NT2/D1 (cell line): ENCODE measurements around the gene PCDHGA6.
"Not testable (repeated sequence)": the region's sequence is repeated elsewhere in the genome, so short reads cannot be mapped to it uniquely, and the experiment has no call there.

Experiments used
- DNase-seq: peaks from one replicate; pipeline ENCODE4 v3.0.0-alpha.2; 2011; ENCODE audit warnings: low read depth, low spot score
- H3K27me3 ChIP-seq: 2 replicates; pipeline ENCODE4 v1.6.0; 2011; ENCODE audit warnings: mild to moderate bottlenecking; ENCODE audit not compliant: insufficient read length, insufficient read depth
- H3K36me3 ChIP-seq: 2 replicates; pipeline ENCODE4 v1.6.1; 2011; ENCODE audit warnings: mild to moderate bottlenecking, low read length, mixed read lengths; ENCODE audit not compliant: insufficient read depth, insufficient read length
- H3K4me1 ChIP-seq: 2 replicates; pipeline ENCODE4 v1.5.1; 2011; ENCODE audit not compliant: insufficient read depth, insufficient read length
- H3K4me3 ChIP-seq: 2 replicates; pipeline ENCODE4 v1.5.1; 2011; ENCODE audit warnings: low read depth; ENCODE audit not compliant: insufficient read length
- H3K9ac ChIP-seq: 2 replicates; pipeline ENCODE4 v1.6.0; 2011; ENCODE audit warnings: low read depth; ENCODE audit not compliant: insufficient read length
- H3K9me3 ChIP-seq: 2 replicates; pipeline ENCODE4 v1.5.1; 2011; ENCODE audit warnings: mild to moderate bottlenecking, low read length; ENCODE audit not compliant: insufficient read depth
- SUZ12 ChIP-seq: IDR thresholded peaks from 2 replicates; pipeline ENCODE4 v1.6.1; 2011; ENCODE audit not compliant: insufficient read length, insufficient read depth; ENCODE audit errors: extremely low read depth
- YY1 ChIP-seq: IDR thresholded peaks from 2 replicates; pipeline ENCODE4 v1.6.1; 2011; ENCODE audit not compliant: insufficient read length, insufficient read depth
- ZNF274 ChIP-seq: IDR thresholded peaks from 2 replicates; pipeline ENCODE4 v1.6.1; 2011; ENCODE audit warnings: mild to moderate bottlenecking, low read depth, low read length

The PCDHGA6 gene

GRCh38 chr5:141382469-141383294 lies 9.0 kb downstream of the PCDHGA6 start, which contains the start of gene PCDHGA7:
Gene PCDHGA7 (plus strand): TSS chr5:141382742. CDS start chr5:141382900, 158 bp downstream.
- Histone ChIP-seq H3K36me3 (no peaks in the 10 kb centered on the region), H3K4me3 (no peak within 1 kb of the TSS), H3K9me3 (no peaks in the 10 kb centered on the region; the same call in 1 of the 2 replicates), H3K9ac (no peak within 1 kb of the TSS), H3K4me1 (no peaks in the 10 kb centered on the region), H3K27me3 (no peaks in the 10 kb centered on the region)
- no peak for TF ChIP-seq SUZ12
- no peak for TF ChIP-seq YY1
- TF ChIP-seq ZNF274, result no peak
- DNase-seq, result no peak

GRCh38 chr5:141383345-141383744 lies 9.7 kb downstream of the PCDHGA6 start:
- no peaks in the 10 kb centered on the region for H3K27me3 ChIP-seq

GRCh38 chr5:141384471-141385267 lies 11.0 kb downstream of the PCDHGA6 start:
- H3K9me3 ChIP-seq, result no peaks in the 10 kb centered on the region; the same call in 1 of the 2 replicates
- H3K27me3 ChIP-seq, result no peaks in the 10 kb centered on the region
- TF ChIP-seq SUZ12 (no peak), YY1 (no peak), ZNF274 (no peak)
- H3K4me3 ChIP-seq, result no peak overlapping the region
- no peaks in the 10 kb centered on the region for H3K4me1 ChIP-seq
- no peak overlapping the region for H3K9ac ChIP-seq
- DNase-seq, result no peak
- no peaks in the 10 kb centered on the region for H3K36me3 ChIP-seq

More at GRCh38 chr5:141383345-141383744, 9.7 kb downstream of the PCDHGA6 start:
- Histone ChIP-seq H3K4me1 (no peaks in the 10 kb centered on the region), H3K36me3 (no peaks in the 10 kb centered on the region), H3K4me3 (no peak overlapping the region), H3K9me3 (no peaks in the 10 kb centered on the region; the same call in 1 of the 2 replicates), H3K9ac (no peak overlapping the region)
- DNase-seq, result no peak
- TF ChIP-seq SUZ12 (no peak), ZNF274 (no peak), YY1 (no peak)

- H3K36me3 ChIP-seq, H3K4me1 ChIP-seq, H3K27me3 ChIP-seq, DNase-seq, H3K9me3 ChIP-seq, H3K9ac ChIP-seq, H3K4me3 ChIP-seq: not testable (repeated sequence)
Observed at GRCh38 chr5:141387557-141388311, 14.0 kb downstream of the PCDHGA6 start, which contains the start of gene PCDHGB4. Gene PCDHGB4 (plus strand): TSS chr5:141387698. CDS start chr5:141387885, 187 bp downstream.

GRCh38 chr5:141388661-141389060 lies 15.0 kb downstream of the PCDHGA6 start:
- Histone ChIP-seq H3K9ac (no peak overlapping the region), H3K4me1 (no peaks in the 10 kb centered on the region), H3K4me3 (no peak overlapping the region), H3K36me3 (no peaks in the 10 kb centered on the region), H3K9me3 (peaks cover 10% of the 10 kb centered on the region; the same call in 1 of the 2 replicates), H3K27me3 (no peaks in the 10 kb centered on the region)
- no peak for TF ChIP-seq YY1
- TF ChIP-seq ZNF274, result no peak
- no peak for TF ChIP-seq SUZ12
- DNase-seq, result no peak

- Histone ChIP-seq H3K4me1 (no peaks in the 10 kb centered on the region), H3K27me3 (no peaks in the 10 kb centered on the region), H3K36me3 (no peaks in the 10 kb centered on the region), H3K9me3 (peaks cover 14% of the 10 kb centered on the region; the same call in 1 of the 2 replicates), H3K4me3 (no peak overlapping the region), H3K9ac (no peak overlapping the region)
- no peak for DNase-seq
- no peak for TF ChIP-seq YY1
- TF ChIP-seq ZNF274, result no peak
- no peak for TF ChIP-seq SUZ12
Observed at GRCh38 chr5:141389153-141390042, 15.7 kb downstream of the PCDHGA6 start.
